GM18517 (cell line): ENCODE data around the gene ITSN2.
"Not testable (repeated sequence)": the region's sequence is repeated elsewhere in the genome, so short reads cannot be mapped to it uniquely, and the experiment has no call there.

Experiments
- ATAC-seq: cut with Tn5 transposase; IDR thresholded peaks from one replicate; pipeline ENCODE4 v1.9.1; 2021; ENCODE audit warnings: mild to moderate bottlenecking, moderate library complexity; ENCODE audit not compliant: unreplicated experiment

ITSN2 gene

DNA sequence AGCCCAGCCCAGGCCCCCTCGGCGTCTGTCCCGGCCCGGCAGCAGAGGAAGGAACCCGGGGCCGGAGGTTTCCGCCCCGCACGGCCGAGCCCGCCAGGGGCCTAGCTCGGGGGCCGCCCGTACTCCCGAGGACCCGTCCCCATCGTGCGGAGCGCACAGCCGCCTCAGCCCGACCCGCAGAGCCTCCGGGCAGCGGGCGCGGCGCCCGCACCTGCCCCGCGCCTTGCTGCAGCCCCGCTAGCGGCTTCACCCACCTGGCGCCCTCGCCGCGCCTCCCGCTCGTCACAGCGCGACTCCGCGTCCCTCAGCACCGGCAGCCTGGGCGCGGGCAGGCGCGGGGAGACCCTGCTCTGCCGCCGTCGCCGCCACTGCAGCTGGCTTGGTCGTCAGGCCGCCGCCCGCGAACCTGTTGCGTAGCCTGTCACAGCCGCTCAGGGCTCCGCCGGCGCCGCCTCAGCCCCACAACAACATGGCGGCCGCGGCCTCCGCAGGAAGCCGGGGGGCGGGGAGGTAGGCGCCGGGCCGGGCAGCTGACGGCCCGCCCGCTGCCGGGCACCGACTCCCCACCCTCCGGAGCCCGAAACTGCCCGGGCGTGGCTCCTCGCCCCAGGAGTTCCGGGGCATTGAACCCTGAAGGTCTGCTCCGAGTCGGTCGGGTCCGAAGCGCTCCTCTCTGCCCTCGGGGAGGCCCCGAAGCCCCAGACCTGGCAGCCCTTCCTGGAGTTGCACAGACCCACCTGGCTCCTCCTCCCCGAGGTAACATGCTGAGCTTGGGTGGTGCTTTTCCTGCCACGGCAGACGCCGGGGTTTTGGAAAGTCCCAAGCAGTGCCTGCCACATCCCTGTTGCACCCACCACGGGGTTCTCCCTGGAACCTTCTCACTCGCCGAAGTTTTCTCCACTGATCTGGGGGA, at the start of gene ITSN2:
Gene ITSN2 (minus strand): TSS at position 487 of the 913 bp plus-strand sequence. CDS start 32,454 bp downstream, outside the sequence.
- ATAC-seq, result peak; percentile 76

DNA sequence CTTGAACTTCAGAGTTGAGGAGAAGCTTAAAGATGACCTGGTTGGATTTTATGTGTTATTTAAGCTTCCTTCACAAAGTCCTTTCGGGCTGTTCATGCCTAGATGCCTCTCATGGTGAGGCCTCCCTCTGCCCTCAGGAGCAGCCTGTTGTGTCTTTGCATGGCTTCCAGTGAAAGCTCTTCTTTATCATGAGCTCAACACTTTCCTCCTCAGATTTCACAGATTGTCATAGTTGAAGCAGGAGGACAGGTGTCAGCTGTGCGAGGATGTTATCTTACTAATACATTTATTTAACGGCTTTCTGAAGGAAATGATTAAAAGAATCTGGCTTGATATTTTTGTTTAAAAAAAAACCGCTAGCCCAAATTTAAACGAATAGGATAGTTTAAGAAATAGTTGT, 48.8 kb upstream of the ITSN2 start:
- no peak for ATAC-seq

DNA sequence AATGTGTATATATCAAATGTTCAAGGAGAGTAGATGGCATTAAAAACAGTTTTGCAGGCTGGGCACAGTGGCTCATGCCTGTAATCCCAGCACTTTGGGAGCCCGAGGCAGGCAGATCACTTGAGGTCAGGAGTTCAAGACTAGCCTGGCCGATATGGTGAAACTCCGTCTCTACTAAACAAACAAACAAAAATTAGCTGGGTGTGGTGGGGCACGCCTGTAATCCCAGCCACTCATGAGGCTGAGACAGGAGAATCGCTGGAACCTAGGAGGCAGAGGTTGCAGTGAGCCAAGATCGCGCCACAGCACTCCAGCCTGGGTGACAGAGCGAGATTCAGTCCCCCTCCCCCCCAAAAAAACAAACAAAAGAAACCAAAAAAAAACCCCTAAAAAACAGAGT, 48.4 kb upstream of the ITSN2 start:
- not testable (repeated sequence) for ATAC-seq

DNA sequence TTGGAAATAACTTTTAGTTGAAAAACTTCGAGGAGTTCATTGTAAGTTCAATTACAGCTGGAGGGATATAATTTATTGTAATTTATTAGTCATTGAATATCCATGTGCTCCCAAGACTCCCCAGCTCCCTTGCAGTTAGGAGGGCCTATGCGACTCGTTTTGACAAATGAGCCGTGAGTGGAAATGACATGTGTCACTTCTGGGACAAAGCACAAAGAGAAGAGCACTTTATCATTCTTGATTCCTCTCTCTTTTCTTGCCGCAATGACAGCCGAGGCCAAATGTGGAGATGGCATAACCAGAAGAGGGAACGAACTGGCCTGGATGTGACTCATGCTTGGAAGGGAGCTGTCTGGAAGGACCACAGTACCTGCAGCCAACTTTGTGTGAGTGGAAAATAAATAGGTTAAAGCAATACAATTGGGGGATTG, 44.2 kb upstream of the ITSN2 start:
- no peak for ATAC-seq

DNA sequence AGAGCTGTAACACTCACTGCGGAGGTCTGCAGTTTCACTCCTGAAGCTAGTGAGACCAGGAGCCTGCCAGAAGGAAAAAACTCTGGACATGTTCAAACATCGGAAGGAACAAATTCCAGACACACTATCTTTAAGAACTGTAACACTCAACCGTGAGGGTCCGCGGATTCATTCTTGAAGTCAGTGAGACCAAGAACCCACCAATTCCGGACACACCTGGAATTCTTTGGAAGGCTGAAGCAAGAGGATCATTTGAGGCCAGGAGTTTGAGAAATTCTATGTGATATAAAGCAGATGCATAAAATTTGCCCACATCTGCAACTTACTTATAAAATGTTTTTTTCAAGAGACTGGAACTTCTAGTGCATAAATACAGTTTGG, 43.5 kb upstream of the ITSN2 start:
- ATAC-seq, result no peak

DNA sequence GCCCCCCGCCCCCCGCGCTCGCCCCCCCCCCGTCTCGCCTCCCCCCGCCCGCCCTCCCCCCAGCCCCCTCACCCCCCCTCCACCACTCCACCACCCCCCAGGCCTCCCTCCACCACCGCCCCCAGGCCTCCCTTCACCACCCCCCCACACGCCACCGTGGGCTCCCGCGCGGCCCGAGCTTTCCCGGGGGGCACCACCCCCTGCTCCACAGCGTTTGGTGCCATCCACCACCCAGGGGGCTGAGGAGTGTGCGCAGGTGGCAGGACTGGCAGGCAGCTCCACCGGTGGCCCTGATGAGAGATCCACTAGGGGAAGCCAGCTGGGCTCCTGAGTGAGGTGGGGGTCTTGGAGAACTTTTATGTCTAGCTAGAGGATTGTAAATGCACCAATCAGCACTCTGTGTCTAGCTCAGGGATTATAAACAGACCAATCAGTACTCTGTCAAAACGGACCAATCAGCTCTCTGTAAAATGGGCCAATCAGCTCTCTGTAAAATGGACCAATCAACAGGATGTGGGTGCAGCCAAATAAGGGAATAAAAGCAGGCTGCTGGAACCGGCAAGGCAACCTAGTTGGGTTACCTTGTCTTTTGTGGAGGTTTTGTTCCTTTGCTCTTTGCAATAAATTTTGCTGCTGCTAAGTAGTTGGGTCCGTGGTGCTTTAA, 43.0 kb upstream of the ITSN2 start:
- no peak for ATAC-seq

DNA sequence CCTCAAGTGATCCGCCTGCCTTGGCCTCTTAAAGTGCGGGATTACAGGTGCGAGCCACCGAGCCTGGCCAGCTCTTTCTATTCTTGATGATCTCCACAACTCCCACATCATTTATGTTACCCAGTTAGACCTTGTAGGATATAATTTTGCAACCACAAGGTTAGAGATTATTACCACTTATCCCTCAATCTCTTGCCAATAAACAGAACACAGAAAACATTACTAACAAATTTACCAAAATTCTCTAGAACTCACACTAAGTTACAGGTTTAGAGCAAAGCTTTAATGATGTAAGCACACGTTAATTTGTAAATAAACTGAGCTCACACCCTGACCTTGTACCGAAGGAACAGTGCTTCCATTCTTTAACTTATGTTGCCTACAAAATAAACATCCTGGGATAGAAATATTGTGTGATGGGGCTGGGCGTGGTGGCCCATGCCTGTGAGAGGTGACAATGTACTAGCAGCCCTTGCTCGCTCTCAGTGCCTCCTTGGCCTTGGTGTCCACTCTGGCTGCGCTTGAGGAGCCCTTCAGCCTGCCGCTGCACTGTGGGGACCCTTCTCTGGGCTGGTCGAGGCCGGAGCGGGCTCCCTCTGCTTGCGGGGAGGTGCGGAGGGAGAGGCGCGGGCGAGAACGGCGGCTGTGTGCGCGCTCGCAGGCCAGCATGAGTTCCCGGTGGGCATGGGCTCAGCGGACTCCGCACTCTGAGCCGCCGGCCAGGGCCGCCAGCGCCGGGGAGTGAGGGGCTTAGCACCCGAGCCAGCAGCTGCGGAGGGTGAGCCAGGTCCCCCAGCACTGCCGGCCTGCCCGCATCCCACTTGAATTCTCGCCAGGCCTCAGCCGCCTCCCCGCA, 42.1 kb upstream of the ITSN2 start:
- no peak for ATAC-seq

DNA sequence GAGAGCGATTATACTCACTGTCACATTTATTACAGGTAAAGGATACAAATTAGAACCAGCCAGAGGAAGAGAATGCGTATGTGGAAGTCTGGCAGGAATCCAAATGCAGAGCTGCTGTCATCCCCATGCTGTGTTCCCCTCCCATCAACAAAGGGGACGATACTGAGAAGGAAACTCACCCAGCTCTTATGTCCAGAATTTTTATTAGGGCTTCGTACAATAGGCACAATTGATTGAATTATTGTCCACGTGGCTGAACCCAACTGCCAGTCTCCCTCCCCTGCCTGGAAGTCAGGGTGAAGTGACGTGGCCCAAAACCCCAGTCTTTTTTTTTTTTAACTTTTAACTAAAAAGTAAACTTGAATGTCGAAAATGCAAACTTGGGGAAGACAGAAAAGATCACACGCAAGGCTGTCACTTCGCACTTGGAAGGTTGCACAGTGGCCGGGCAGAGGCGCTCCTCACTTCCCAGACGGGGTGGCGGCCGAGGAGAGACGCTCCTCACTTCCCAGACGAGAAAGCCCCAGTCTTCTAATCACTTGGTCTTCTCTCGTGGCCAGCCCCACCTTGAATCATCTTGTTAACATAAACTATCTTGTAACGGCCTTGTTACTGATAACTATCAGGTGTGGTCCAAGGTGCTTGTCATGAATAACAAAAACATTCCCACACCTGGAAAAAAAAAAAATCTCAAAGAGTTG, 40.0 kb upstream of the ITSN2 start:
- no peak for ATAC-seq

DNA sequence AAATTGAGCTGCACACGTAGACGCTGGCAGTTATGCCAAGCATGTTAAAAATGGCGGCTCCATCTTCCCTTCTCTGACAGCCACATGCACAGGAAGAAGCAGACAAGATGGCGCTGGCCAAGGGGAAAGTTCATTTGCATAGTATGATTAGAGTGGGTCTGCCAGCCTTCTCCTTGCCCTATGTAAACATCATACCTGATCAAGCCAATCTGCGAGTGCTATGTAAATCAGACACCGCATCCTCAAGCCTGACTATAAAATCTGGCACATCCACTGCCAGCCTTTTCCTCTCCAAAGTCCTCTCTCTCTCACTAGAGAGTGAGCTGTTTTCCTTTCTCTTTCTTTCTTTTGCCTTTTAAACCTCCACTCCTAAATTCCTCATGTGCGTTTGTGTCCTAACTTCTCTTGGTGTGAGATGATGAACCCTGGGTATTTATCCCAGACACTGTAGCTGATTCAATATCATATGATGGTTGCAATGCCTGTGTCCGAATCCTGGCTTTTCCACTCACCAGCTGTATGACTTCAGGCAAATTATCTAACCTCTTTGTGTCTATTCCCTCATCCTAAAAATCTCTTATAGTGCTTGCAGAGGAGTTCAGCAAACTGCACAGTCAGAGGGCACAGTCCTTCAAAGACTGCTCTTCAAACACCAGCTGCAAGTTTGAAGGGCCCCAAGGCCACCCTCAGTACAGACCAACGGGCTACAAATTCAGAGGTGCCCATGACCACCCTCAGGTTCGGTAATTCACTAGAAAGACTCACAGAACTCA, 39.3 kb upstream of the ITSN2 start:
- ATAC-seq, result no peak

DNA sequence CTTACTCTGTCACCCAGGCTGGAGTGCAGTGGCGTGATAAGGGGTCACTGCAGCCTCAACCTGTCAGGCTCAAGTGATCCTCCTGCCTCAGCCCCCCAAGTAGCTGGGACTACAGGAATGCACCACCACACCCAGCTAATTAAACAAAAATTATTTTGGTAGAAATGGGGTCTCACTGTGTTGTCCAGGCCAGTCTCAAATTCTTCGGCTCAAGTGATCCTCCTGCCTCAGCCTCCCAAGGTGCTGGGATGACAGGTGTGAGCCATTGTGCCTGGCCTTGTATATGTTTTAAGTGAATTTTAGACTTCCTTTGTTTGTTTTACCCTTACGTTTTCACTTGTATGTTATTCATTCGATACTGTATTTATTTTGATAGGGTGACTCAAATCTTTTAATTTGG, 34.7 kb upstream of the ITSN2 start:
- ATAC-seq, result no peak

DNA sequence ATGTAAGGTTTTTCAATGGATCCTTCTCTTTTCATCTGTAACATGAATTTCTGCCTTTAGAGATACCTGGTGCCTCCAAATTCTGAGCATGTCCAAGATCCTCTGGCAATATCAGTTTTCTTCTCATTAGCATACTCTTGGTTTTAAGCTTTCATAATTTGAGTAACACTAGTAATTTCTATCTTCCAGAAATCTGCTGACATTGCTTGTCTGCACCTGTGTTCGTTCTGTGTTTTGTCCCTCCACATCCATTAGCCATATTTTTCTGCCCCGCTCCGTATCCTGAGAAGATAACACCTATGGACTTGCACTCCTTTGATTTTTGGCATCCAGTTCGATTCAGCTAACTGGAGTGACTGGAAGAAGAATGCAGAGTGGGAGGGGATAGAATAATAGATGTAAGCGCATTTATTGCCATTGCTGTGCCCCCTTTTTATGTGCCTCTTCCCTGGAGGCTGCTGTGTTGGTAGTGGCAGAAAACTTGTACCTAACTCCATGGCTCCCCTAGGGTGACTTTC, 32.3 kb upstream of the ITSN2 start:
- ATAC-seq, result no peak

DNA sequence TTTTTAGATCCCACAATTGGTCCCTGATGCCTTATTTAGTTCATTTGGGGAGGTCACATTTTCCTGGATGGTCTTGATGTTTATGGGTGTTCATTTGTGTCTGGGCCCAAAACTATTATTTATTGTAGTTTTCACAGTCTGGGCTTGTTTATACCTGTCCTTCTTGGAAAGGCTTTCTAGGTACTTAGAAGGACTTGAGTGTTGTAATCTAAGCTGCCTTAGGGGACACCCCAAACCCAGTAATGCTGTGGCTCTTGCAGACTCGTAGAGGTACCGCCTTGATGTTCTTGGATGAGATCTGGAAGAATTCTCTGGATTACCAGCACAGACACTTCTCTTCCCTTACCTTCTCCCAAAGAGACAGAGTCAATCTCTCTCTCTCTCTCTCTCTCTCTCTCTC, 25.0 kb upstream of the ITSN2 start:
- no peak for ATAC-seq

DNA sequence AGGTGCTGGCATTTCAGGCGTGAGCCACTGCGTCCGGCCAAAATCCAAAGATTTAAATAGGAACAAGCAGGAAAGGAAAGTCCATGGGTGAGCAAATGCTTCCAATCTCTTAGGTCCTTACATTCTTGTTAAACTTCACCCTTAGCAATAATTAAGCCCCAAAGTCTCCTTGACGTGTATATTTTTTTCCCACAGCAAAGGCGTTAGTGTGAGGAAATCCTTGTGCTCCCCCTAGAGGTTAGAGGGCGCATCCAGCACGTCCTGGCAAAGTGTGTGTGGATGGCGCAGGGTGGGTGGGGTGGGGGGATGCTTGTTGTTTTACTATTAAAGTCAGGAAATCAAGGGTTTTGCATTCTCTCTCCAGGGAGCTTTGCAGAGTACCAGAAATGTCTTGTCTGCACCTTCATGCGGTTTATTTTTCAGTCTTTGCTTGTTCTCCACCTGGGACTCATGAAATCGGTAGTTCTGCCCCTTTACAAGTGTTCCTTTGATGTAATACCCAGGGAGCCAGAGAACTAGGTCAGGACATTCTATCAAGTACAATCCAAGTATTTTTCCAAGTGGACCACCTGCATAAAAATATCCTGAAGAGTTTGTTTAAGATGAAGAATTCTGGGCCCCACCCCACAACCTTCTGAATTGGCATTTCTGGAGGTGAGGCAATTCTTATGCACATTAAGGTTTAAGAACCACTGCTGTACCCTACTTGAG, 22.2 kb upstream of the ITSN2 start:
- no peak for ATAC-seq

DNA sequence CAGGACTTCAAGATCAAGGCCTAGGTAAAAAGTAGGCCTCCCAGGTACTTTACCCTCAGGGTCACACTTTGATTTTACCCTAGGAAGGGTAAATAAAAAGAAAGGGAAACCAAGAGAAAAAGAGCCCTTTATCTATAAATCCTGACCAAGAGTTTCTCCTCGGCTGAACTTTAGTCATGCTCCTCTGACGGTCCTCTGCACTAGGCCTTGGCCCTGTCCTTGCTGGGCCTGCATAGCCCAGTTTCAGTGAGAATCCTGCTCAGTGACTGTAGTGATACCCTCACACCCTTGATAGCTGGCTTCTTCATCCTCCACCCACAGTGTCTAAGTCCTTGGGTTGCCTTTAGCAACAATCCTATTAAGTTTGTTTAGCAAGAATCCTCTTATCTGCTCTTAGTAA, 20.5 kb upstream of the ITSN2 start:
- ATAC-seq, result no peak

DNA sequence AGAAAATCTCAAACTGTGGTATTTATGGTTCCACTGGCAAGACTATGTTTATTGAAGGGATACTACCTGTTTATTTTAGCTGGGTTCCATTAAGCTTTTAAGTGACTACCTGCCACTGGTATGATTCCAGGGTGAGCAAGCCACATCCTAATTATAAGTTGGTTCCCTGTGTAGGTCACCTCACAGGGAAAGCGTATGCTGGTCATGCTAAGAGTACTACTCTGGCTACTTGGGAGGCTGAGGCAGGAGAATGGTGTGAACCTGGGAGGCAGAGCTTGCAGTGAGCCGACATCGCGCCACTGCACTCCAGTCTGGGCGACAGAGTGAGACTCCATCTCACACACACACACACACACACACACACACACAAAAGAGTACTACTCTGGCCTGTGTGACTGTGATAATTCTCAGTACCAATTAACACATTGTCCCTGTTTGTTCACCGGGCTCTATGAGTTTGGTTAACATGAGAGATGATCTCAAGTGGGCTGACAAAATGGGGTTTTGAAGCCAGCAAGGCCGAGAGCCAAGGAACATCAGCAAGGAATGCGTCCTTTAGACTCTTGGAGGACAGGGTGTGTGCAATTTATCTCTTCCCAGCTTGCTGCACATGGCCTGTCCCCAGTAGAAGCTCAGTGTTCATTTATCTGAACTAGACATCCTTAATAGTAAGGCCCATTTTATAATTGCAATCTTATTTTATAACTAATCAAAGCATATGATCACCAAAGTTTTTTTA, 15.2 kb upstream of the ITSN2 start:
- no peak for ATAC-seq

DNA sequence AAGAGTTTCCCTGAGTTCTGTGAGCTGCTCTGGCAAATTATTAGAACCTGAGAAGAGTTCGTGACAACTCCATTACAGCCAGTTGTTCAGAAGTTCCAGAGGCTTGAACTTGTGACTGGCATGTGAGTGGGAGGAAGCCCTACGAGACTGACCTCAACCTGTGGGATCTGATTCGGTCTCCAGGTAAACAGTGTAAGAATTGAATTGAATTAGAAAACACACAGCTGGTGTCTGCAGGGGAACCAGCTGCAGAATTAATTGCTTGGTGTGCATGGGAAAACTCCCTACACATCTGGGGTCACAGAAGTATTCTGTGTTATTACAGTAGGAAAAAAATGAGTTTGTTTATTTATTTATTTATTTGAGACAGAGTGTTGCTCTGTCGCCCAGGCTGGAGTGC, 14.0 kb upstream of the ITSN2 start:
- no peak for ATAC-seq

DNA sequence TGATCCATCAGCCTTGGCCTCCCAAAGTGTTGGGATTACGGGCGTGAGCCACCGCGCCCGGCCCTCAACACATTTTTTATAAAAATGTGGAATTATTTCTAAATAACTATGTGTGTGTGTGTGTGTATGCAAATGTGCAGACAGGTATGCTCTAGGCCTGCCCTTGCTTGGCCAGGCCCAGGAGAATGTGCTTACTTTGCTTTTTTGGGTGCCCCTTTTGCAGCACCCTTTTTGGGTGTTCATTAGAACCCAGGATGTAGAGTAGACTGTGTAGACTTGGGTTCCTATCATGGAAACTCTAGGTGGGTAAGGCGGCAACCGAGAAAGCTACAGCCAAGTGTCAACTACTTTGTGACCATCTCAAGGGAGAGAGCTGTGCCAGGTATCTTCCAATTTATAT, 11.7 kb upstream of the ITSN2 start:
- ATAC-seq, result no peak

DNA sequence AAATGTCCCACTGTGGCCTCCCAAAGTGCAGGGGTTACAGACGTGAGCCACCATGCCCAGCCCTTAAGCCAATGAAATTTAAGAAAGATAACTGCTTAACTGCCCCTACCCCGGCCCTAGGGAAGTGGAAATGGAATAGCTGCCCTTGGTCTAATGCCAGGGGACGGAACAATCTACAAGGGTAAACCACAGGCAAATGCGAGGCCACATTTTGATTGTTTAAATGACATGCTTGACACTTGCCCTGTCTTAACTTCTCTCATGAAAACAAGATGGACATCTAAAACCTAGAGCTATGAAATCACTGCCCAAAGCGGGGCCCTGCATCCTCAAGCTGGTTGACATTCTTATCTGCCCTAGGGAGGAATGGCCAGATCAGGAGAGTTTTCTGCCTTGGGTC, 5.5 kb upstream of the ITSN2 start:
- no peak for ATAC-seq
